22Rv1 (cell line): ENCODE results near the gene CELF4.

Source experiments
- CTCF ChIP-seq: fragments of 450-650 bp; IDR thresholded peaks from 2 replicates; pipeline ENCODE4 v1.5.1; 2017; ENCODE audit warnings: mild to moderate bottlenecking
- ZFX ChIP-seq: fragments of 450-650 bp; IDR thresholded peaks from 2 replicates; pipeline ENCODE4 v1.6.1; 2017; ENCODE audit warnings: antibody characterized with exemption, borderline replicate concordance

- no peak for TF ChIP-seq CTCF
- TF ChIP-seq ZFX, result no peak
These were observed 21.1 kb upstream of the CELF4 start for GRCh38 chr18:37586656-37587225.
